Measurements from ENCODE around the gene FBLN2. TPM values are rescaled to one million over a fixed set of nuclear protein-coding genes. Genes with fewer than 3 reads are reported as not detected.

Gene FBLN2
- total and polyA plus RNA-seq, 2 of the 4 experiments (the other 2 are of a cell fraction) = 11.8 to 60.8 TPM

GRCh38 chr3:13596426-13597205 lies 47.7 kb downstream of the FBLN2 start:
- no CpG with 5 or more reads among the region's 3 CpGs for WGBS, 2 experiments (ENCODE audit: extremely low coverage in 2 of 2, insufficient read length in 1 of 2)
- TF ChIP-seq CEBPB (IDR thresholded peaks at IDR 0.05; ENCODE audit: low read depth, low read length) (no peak), MXI1 (IDR thresholded peaks at IDR 0.05; ENCODE audit: borderline replicate concordance, low read depth, low read length) (no peak), USF2 (IDR thresholded peaks at IDR 0.05; ENCODE audit: low read depth, low read length) (no peak), RCOR1 (IDR thresholded peaks at IDR 0.05; ENCODE audit: insufficient replicate concordance, low read length) (no peak), FOS (IDR thresholded peaks at IDR 0.05; ENCODE audit: low read depth, low read length) (no peak), RAD21 (IDR thresholded peaks at IDR 0.05; ENCODE audit: low read length) (no peak), MAZ (IDR thresholded peaks at IDR 0.05; ENCODE audit: borderline replicate concordance, low read depth, low read length) (no peak), ELK1 (IDR thresholded peaks at IDR 0.05; ENCODE audit: borderline replicate concordance, low read depth, low read length) (no peak), CTCF (conservative IDR thresholded peaks at IDR 0.05; ENCODE audit: low read depth, low read length) (no peak), BHLHE40 (IDR thresholded peaks at IDR 0.05; ENCODE audit: low read depth, low read length) (no peak), RFX5 (IDR thresholded peaks at IDR 0.05; ENCODE audit: low read depth, low read length) (no peak), MAFK (IDR thresholded peaks at IDR 0.05; ENCODE audit: low read depth, low read length) (no peak), POLR2A (IDR thresholded peaks at IDR 0.05; ENCODE audit: low read depth, low read length) (no peak), SMC3 (IDR thresholded peaks at IDR 0.05; ENCODE audit: low read depth, low read length) (no peak), NFE2L2 (IDR thresholded peaks at IDR 0.05; ENCODE audit: low read depth, low read length) (no peak), CHD1 (IDR thresholded peaks at IDR 0.05; ENCODE audit: low read depth, low read length) (no peak)
- Histone ChIP-seq H4K91ac (ENCODE audit: insufficient read depth, low read depth, low read length) (no peak overlapping the region), H4K8ac (ENCODE audit: low read depth in 2 of 2, low read length in 2 of 2) (no peak overlapping the region), H2AK5ac (ENCODE audit: low read depth, low read length) (no peak overlapping the region), H2BK120ac (ENCODE audit: low read depth, low read length) (no peak overlapping the region), H3K27ac (ENCODE audit: insufficient read depth, low read length) (no peak overlapping the region), H3K18ac (ENCODE audit: low read depth, low read length) (no peak overlapping the region), H3K56ac (ENCODE audit: extremely low read depth, insufficient read depth, low read length) (no peak overlapping the region), H3K4me1 (ENCODE audit: control insufficient read depth, insufficient read depth, low read length) (peaks cover 5% of the 10 kb centered on the region; the same call in 1 of the 2 replicates), H3K9ac (ENCODE audit: low read depth, low read length) (no peak overlapping the region), H2BK15ac (ENCODE audit: low read depth, low read length) (no peak overlapping the region), H3K4me2 (ENCODE audit: low read depth, low read length) (no peak overlapping the region), H4K20me1 (ENCODE audit: insufficient read depth, low read length) (no peaks in the 10 kb centered on the region), H3K23ac (ENCODE audit: low read depth, low read length) (no peak overlapping the region), H3K9me3 (ENCODE audit: control insufficient read depth, insufficient read depth, low read length) (no peaks in the 10 kb centered on the region), H3K27me3 (ENCODE audit: control insufficient read depth, insufficient read depth, low read length) (peaks cover 4% of the 10 kb centered on the region; the same call in 1 of the 2 replicates), H3K9me1 (ENCODE audit: insufficient read depth, low read length) (0 out of 2 replicates have a peak, but pooled peaks cover 3% of the 10 kb centered on the region), H2BK5ac (ENCODE audit: low read depth, low read length, poor library complexity, severe bottlenecking) (no peak overlapping the region), H2BK20ac (ENCODE audit: low read depth, low read length) (no peak overlapping the region), H2AK9ac (replicated peaks; ENCODE audit: low read depth, low read length, poor library complexity) (no peak overlapping the region), H4K5ac (ENCODE audit: low read depth, low read length) (no peak overlapping the region), H3K4ac (ENCODE audit: low read depth, low read length) (no peak overlapping the region), H3K36me3 (ENCODE audit: control insufficient read depth, insufficient read depth, low read length) (no peaks in the 10 kb centered on the region), H3K79me1 (ENCODE audit: low read depth in 1 of 2, low read length in 2 of 2) (no peaks in the 10 kb centered on the region; a peak in 1 of 4 replicates), H2AFZ (replicated peaks; ENCODE audit: low read length, poor library complexity) (no peak overlapping the region), H3K4me3 (ENCODE audit: insufficient read depth, low read depth, low read length) (no peak overlapping the region), H3K14ac (replicated peaks; ENCODE audit: low read depth, low read length) (no peak overlapping the region)
- CTCF ChIA-PET = no interaction called here
- in situ Hi-C loops (cut with MboI; ENCODE audit: low sequenced_read_pairs) (no loop called here), dilution Hi-C loops (cut with HindIII; ENCODE audit: low sequenced_read_pairs, unreplicated experiment) (no loop called here), intact Hi-C loops (cut with micrococcal nuclease) (no loop called here)
- BruUV-seq (replicated peaks) = no TSS peak
- DNase-seq (no peak), ATAC-seq (ENCODE audit: low read depth) (no peak)
- POLR2A ChIA-PET (ENCODE audit: unreplicated experiment) = no interaction called here

Measured in IMR-90 (cell line).